ENCODE measurements around the gene MEI4.

The MEI4 gene

DNA sequence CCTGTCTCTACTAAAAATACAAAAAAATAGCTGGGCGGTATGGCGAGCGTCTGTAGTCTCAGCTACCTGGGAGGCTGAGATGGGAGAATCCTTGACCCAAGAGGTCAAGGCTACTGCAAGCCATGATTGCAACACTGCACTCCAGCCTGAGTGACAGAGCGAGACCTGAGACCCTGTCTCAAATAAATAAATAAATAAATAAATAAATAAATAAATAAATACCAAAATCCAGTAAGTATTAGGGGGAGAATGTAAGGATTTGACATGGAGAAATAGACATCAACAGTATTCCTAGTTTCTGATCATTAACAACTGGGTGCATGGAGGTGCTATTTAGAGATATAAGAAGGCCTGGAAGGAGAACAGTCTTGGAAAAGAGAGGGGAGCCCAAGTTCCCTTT lies 125.7 kb downstream of the MEI4 start:
- Mint-ChIP-seq H3K36me3 (ENCODE audit: low read depth) (no peaks in the 10 kb centered on the region), H3K27ac (no peak overlapping the region), H3K4me1 (no peaks in the 10 kb centered on the region), H3K27me3 (ENCODE audit: low read depth, poor library complexity) (no peaks in the 10 kb centered on the region), H3K9me3 (peaks cover 8% of the 10 kb centered on the region), H3K4me3 (no peak overlapping the region)
- TF ChIP-seq, protein P1, sequence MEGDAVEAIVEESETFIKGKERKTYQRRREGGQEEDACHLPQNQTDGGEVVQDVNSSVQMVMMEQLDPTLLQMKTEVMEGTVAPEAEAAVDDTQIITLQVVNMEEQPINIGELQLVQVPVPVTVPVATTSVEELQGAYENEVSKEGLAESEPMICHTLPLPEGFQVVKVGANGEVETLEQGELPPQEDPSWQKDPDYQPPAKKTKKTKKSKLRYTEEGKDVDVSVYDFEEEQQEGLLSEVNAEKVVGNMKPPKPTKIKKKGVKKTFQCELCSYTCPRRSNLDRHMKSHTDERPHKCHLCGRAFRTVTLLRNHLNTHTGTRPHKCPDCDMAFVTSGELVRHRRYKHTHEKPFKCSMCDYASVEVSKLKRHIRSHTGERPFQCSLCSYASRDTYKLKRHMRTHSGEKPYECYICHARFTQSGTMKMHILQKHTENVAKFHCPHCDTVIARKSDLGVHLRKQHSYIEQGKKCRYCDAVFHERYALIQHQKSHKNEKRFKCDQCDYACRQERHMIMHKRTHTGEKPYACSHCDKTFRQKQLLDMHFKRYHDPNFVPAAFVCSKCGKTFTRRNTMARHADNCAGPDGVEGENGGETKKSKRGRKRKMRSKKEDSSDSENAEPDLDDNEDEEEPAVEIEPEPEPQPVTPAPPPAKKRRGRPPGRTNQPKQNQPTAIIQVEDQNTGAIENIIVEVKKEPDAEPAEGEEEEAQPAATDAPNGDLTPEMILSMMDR (IDR thresholded peaks at IDR 0.05): no peak
- no peak for DNase-seq

DNA sequence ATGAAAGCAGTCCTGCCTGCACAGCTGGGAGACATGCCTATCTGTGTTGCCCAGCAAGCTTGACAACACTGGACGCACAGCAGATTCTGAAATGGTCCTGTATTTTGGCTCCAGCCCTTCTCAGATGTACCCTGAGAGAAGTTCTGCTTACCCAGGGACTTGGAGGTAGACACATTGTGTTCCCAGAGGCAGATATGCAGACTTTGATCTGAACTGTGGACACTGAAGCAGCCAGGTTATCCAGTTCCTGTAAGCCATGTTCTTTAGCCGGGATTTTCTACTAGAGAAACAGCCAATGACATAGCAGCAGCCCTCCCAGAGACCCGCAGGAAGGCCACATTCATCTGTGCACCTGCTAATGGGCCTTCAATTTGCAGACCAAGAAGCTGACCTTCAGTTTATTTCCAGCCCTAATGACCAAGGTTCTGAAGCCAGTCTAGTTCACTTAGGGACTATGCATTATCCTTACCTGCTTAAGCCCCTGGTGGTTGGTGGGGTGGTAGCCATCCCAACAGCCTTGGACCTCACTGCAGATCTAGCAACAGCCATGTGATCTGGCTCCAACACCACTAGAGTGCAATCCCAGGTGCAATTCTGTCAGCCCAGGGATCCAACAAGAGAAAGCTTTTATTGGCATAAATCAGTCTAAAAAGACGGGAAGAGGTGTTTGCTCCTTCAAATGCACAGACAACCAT lies 134.2 kb downstream of the MEI4 start:
- no peaks in the 10 kb centered on the region for H3K36me3 Mint-ChIP-seq (ENCODE audit: low read depth)
- H3K4me1 Mint-ChIP-seq: no peaks in the 10 kb centered on the region
- H3K27me3 Mint-ChIP-seq (ENCODE audit: low read depth, poor library complexity): no peaks in the 10 kb centered on the region
- H3K27ac Mint-ChIP-seq: no peak overlapping the region
- no peak for DNase-seq
- no peak overlapping the region for H3K4me3 Mint-ChIP-seq
- TF ChIP-seq, protein P1 (IDR thresholded peaks at IDR 0.05): no peak
- H3K9me3 Mint-ChIP-seq: peaks cover 15% of the 10 kb centered on the region

DNA sequence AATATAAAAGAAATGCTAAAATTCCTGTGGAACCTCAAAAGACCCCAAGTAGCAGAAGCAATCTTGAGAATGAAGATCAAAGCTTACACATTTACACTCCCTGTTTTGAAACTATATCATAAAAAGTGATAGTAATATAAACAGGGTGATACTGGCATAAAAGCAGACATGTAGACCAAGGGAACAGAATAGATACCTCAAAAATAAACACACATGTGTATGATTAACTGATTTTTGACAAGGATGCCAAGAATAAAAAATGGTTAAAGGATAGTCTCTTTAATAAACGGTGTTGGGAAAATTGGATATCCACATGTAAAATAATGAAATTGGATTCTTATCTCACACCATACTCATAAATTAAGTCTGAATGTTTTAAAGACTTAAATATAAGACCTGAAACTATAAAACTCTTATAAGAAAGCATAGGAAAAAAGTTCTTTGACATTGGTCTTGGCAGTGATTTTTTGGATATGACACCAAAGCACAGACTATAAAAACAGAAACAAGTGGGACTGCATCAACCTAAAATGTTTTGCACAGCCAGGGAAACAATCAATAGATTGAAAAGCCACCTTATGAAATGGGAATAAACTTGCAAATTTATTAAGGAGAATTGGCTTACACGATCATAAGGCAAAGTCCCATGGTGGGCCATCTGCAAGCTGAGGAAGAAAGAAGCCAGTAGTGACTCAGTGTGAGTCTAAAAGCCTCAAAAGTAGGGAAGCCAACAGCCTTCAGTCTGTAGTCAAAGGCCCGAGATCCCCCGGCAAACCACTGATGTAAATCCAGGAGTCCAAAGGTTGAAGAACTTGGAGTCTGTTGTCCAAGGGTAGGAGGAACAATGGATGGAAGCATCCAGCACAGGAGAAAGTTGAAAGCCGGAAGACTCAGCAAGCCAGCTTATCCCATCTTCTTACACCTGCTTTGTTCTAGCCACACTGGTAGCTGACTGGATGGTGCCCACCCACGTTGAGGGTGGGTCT lies 144.3 kb downstream of the MEI4 start:
- no peaks in the 10 kb centered on the region for H3K4me1 Mint-ChIP-seq
- no peak for DNase-seq
- H3K36me3 Mint-ChIP-seq (ENCODE audit: low read depth): no peaks in the 10 kb centered on the region
- peaks cover 32% of the 10 kb centered on the region for H3K9me3 Mint-ChIP-seq
- H3K27ac Mint-ChIP-seq: no peak overlapping the region
- no peaks in the 10 kb centered on the region for H3K27me3 Mint-ChIP-seq (ENCODE audit: low read depth, poor library complexity)
- TF ChIP-seq, protein P1 (IDR thresholded peaks at IDR 0.05): no peak
- no peak overlapping the region for H3K4me3 Mint-ChIP-seq

DNA sequence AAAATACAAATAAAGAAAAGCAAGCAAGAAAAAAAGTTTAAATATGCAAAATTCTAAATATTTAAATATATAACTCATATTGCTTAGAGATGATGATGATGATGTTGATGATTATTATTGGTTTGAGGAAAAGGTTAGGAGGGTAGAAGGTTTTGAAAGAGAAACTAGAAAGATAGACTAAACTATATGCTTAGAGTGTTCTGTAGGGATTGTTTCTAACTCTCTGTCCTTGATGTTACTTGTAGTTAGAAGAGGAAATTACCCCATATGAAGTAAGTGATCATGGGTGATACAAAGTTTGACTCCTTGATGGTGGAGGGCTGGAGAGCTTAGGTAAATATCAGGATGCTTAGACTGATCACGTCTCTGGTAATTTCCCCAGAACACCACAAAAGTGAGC lies 159.5 kb downstream of the MEI4 start:
- TF ChIP-seq, protein P1 (IDR thresholded peaks at IDR 0.05): no peak
- Mint-ChIP-seq H3K36me3 (ENCODE audit: low read depth) (no peaks in the 10 kb centered on the region), H3K9me3 (no peaks in the 10 kb centered on the region), H3K27ac (no peak overlapping the region), H3K4me1 (peaks cover 5% of the 10 kb centered on the region), H3K4me3 (no peak overlapping the region), H3K27me3 (ENCODE audit: low read depth, poor library complexity) (no peaks in the 10 kb centered on the region)
- DNase-seq: no peak

DNA sequence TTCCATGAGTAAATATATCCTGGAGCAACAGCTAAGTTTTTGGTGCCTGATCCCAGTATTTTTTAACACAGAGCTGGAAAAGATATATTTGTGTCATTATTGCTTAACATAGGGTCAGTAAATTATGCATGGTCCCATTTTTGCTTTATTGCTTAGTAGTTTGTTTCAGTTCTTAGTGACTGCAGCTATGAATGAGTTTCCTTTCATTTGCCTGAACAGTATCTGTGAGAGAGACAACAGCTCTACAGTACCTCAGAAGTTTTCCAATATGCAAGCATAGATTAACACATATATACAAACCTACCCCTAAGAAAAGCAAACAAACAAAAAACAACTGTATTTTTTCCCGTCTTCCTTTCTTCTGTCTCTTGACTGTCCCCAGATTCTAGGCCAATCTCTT lies 160.3 kb downstream of the MEI4 start:
- H3K9me3 Mint-ChIP-seq: no peaks in the 10 kb centered on the region
- TF ChIP-seq, protein P1 (IDR thresholded peaks at IDR 0.05): no peak
- no peaks in the 10 kb centered on the region for H3K27me3 Mint-ChIP-seq (ENCODE audit: low read depth, poor library complexity)
- H3K4me1 Mint-ChIP-seq: peaks cover 5% of the 10 kb centered on the region
- DNase-seq: no peak
- H3K27ac Mint-ChIP-seq: no peak overlapping the region
- no peaks in the 10 kb centered on the region for H3K36me3 Mint-ChIP-seq (ENCODE audit: low read depth)
- no peak overlapping the region for H3K4me3 Mint-ChIP-seq
